Femur (tissue), 1 donor: ENCODE data around the gene LCE1A.

Experiments used
- DNase-seq: peaks from one replicate; pipeline ENCODE4 v3.0.0-alpha.2; 2017

LCE1A gene

DNA sequence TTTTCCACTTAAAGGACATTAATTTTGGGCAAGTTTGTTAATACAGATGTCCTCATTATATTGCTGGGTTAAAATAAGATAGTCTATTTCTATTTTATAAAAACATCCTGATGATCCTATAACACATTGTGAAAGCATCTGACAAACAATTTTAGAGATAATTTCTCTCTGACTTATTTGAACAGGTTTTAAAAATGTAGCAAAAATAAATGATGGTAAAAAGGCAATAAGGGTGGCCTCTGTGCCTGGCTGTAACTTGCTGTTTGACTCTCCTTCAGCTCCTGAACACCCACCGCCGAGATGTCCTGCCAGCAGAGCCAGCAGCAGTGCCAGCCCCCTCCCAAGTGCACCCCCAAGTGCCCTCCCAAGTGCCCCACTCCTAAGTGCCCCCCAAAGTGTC is at the start of gene LCE1A:
Gene LCE1A (plus strand): TSS at position 301 of the 400 bp plus-strand sequence. CDS start 0 bp downstream, at position 301.
- no peak for DNase-seq

DNA sequence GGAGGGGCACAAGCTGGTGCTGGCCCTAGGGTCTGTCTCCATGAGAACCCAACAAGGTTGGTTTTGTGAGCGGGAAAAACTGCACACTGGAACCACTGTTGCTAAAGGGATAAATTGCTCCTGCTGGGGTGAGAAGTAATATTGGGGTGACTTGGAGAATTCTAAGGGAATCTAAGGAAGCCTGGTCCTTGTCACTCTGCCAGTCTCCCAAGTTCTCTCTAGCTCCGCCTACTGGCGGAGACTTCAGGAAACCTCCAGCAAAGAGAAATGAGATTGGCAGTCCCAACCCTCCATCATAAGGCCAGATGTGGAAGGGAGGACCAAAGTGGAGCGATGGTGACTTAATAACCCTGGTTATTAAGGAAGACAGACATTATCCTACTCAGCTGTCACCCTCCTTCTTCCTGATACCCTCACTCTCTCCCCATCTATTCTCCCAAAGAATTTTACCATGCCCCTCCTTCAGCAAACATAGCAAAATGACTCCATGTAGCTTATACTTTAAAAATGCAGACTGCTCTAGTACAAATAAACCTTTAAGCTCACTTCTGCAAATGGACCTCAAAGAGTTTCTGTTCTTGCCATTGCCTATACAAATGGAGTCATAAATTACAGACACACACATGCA is 49.6 kb upstream of the LCE1A start:
- DNase-seq, result no peak

- no peak for DNase-seq
These were observed 44.2 kb upstream of the LCE1A start for GRCh38 chr1:152783095-152783494.

GRCh38 chr1:152786077-152786476 is 41.2 kb upstream of the LCE1A start, which contains the start of gene LCE1E:
LCE1E (plus strand) TSS chr1:152786257; CDS start chr1:152787300, 1,043 bp downstream.
- no peak for DNase-seq

DNA sequence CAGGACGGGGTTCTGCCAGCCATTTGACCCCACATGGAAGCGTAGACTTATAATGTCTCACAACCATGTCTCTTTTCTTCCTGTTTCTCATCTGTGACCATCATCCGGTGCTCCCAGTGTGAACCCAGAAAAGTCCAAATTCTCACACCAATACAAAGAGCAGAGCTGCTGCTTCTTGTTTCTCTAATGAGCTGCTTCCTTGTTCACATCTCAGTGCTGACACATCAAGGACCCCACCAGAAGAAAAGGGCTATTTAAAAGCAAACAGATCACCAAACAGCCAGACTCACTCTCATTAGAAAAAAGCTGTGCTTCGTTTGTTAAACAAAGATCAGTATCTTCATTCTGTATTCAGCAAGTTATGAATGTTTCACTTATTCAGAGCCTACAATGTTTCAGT is 31.6 kb upstream of the LCE1A start:
- no peak for DNase-seq

GRCh38 chr1:152796421-152796820 is 30.9 kb upstream of the LCE1A start, which contains the start of gene LCE1D:
LCE1D (plus strand) TSS chr1:152796721; CDS start chr1:152797795, 1,074 bp downstream.
- no peak for DNase-seq

DNA sequence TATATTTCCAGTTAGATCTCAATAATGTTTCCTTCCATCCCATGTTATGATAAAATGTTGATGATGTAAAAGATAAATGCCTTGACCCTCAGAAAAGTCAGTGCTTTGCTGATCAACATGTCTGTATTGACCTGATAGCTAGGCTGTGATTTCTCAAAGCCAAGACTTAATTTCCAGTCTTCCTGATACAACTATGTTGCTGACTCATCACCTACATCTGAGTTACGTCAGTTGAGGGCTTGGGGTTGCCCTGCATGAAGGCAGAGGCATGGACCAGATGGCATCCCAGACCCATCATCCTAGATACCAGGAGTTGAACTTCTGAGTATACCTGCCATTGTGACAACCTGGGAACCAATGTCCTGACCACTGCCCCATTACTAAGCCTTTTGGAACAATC is 25.9 kb upstream of the LCE1A start:
- no peak for DNase-seq

DNA sequence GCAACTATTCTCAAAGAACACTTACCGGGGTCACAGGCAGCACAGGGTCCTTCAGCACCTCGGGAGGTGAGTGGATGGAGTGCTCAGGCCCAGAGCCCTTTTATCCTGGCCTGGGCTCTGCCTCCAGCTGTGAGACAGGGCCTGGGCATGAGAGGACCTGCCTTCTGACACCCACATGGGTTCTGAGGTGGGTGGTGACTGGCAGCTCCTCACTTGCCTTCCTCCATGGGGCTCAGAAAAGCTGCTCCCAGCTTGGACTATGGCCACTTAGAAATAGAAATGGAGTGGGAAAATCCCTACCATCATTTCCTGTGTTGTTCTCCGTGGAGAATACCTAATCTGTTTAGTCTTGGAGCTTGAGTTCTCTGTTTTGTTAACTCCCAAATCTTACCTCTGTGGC is 20.7 kb upstream of the LCE1A start, which contains the start of gene LCE1C:
Gene LCE1C (minus strand): TSS at position 76 of the 400 bp plus-strand sequence. CDS start 1,173 bp downstream, outside the sequence.
- DNase-seq, result no peak

GRCh38 chr1:152811050-152811449 is 16.2 kb upstream of the LCE1A start:
- no peak for DNase-seq

DNA sequence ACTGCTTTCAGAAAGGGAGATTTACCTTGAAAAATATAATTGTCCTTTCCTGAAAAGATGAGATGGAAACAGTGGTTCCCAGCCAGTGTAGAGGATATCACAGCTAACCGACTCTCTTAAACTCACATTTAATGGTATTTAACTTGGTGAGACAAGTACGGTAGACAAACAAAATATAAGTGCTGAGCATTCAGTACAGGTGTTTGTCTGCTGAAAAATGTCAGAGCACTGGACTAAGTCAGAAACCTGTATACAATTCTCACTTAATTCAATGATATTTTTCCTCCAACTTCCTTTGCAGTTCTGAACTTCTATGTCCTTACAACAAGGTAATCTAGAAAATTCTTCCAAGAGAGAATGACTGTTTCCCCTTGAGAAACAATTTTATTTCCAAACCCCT is 15.6 kb upstream of the LCE1A start, which contains the start of gene LCE1B:
Gene LCE1B (plus strand): TSS at position 301 of the 400 bp plus-strand sequence. CDS start 476 bp downstream, outside the sequence.
- DNase-seq, result no peak

DNA sequence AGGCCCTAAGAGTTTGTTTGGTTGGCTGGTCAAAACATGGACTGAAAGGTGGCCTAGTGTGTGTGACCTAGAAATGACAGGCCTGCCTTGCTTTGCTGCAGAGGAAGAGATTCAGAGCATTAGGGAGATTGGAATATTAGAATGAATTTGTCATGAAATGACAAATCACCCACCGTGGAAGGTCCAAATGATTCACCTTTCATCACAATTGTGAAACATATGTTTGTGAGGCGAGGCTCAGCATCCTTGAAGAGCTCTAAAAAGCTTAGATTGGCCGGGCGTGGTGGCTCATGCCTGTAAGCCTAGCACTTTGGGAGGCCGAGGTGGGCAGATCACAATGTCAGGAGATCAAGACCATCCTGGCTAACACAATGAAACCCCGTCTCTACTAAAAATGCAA is 10.0 kb upstream of the LCE1A start:
- no peak for DNase-seq

DNA sequence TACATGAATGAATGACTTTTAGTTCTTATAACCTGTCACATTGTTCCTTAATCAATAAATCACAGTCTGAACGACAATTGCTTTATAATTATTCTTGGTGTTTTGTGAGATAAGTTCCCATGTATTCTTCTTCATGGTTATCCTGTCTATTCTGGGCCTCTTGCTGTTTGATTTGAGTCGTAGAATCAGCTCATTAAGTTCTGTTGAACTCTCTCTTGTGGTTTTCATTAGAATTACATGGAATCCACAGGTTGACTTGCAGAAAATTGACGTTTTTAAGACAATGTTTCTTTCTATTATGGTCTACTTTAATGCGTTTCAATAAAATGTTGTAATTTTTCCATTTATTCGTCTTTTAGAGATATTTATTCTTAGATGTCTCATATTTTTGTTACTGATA is 4.0 kb upstream of the LCE1A start:
- no peak for DNase-seq

DNA sequence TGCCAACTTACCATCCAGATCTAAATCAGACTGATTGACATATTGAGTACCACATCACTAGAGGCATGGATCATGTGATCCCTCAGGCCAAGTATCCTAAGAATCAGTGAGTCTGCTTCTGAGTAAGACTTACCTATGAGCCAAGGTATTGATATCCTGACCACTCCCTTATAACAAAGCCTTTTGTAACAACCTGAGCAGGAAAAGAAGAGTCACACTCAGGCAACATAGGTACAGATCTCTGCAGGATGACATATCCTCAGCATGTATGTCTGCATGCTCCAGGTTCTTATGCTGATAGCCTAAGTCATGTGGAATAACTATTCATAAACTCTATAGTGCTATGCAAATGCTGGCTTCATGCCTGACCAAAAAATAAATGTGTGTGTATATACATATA is 2.3 kb upstream of the LCE1A start:
- DNase-seq, result no peak

DNA sequence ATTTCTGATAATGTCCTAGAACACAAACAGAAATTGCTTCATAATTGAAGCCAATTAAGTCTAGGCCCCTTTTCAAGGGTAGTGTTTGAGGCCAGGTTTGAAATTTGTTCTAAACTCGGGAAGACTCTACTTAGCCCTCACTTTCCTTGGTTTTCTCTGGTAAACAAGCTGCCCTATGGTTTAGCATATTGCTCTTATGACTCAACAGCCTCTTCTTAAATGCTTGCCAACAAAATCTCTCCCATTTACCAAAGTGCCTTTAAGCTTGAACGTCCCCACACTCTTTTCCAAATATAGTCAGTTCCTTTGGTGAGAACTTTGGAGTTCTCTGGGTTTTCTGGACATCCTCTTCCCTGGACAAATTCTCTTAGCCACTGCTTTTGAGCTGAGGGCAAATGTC is 9.6 kb downstream of the LCE1A start:
- DNase-seq, result no peak

GRCh38 chr1:152842556-152842955 is 15.3 kb downstream of the LCE1A start, which contains the start of gene LCE6A:
LCE6A (plus strand) TSS chr1:152842856; CDS start chr1:152843521, 665 bp downstream.
- DNase-seq, result no peak

DNA sequence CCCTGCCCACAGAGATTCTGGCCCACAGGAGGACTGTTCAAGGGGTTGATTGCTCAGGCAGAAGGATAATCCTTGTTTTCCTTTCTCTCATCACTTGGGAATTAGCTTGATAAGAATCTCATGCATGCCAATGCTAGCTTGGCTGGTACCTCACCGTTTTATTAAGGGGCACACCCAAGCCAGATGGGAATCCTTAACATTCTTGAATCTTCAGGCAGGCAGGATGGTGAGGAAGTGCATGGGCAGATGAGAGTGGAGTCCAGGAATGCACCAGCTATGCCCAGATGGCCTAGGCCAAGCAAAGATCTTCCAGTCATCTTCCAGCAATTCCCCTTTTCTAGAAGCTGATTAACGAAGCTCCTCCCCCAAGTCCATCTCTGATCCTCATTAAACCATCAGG is 28.4 kb downstream of the LCE1A start:
- DNase-seq, result no peak

GRCh38 chr1:152858062-152858461 is 30.8 kb downstream of the LCE1A start:
- DNase-seq, result no peak

DNA sequence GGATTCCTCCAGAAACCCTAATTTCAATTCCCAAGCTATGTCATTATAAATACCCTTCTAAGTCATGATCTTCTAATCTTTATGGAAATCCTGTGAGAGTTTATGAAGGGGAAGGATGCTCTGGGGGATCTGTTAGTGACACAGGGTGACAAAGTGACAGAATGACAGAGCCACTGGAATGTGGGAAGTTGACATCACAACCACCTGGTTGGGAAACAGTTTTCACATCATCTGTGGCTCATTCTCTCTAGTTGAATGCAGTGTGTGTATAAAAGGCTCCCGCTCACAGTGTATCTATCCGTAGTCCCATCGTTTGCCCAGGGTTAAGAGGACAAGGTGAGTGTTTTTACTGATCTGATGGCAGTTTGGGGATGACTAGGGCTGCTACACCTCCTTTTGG is 32.4 kb downstream of the LCE1A start, which contains the start of gene LCE7A:
Gene LCE7A (plus strand): TSS at position 301 of the 400 bp plus-strand sequence. CDS start 702 bp downstream, outside the sequence.
- no peak for DNase-seq

DNA sequence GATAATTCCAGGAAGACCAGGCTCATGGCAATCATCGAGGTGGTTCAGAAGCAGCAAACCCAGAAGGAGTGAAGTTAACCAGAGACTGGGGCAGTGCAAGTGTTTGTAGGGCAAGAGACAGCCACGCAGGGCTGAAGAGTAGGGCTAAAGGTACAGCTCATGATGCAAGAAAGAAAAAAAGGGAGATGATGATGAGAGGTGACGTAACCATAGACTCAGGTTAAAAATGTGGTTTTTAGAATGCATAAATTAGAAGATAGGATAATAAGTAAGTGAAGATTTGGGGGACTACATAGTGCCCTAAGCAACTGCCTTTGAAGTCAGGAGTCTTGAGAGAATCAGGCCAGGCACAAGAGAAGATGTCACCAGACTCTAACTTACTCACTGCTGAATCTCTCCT is 32.9 kb downstream of the LCE1A start:
- no peak for DNase-seq

- DNase-seq, result no peak
These were observed 34.1 kb downstream of the LCE1A start for GRCh38 chr1:152861374-152861773.

DNA sequence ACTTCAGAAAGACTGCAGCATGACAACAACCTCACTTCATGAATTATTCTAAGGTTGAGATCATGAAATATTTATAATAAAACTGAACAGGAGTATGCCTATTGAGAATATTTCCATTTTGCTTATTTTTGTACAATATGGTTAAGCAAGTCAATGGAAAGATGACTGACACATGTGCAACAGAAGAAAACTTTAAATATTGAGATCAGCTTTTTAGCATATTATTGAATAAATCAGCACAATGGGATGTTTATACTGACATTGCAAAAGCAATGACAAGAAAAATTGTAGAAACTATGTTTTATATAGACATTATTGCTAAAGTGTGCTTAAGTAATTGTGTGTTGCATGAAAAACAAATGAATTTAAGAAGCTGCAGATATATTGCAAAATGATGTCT is 37.2 kb downstream of the LCE1A start:
- no peak for DNase-seq

GRCh38 chr1:152866321-152866720 is 39.0 kb downstream of the LCE1A start:
- DNase-seq, result no peak

DNA sequence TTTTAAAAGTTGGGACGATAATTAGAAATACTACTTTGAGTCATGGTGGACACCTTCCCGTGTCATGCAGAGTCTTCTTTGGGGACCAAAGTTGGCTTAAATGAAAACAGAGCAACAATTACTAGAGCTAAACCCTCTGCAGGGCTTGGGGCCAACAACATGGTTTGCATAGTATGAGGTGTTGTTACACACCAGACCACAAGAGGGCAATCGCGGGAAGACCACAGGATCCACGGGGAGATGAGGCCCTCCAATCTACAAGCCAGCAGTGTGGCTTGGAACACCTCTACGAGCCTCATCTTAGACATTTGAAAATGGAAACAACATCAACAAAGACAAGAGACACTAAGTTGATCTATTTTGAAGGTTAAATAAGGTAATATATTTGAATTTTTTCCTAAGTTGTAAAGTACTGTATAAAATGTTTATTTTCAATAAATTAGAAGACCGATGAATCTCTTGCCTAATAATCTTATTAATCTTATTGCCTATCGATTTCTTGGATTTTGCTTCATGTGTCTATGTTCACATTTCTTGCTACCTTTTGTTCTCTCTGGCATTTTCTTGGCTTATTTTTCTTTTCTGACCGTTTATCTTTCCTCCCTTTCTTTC is 42.6 kb downstream of the LCE1A start:
- peak; percentile 72 for DNase-seq
